ENCODE results near the gene ACAN. TPM values are rescaled to one million over a fixed set of nuclear protein-coding genes. Genes with fewer than 3 reads are reported as not detected.

Gene ACAN
- polyA plus RNA-seq, 3 donors = 2.7 to 4.9 (median 4.8) TPM

- DNase-seq (ENCODE audit: low read depth in 3 of 3, low spot score in 2 of 3) = no peak
Observed at GRCh38 chr15:88874684-88875083, 71.4 kb downstream of the ACAN start.

DNA sequence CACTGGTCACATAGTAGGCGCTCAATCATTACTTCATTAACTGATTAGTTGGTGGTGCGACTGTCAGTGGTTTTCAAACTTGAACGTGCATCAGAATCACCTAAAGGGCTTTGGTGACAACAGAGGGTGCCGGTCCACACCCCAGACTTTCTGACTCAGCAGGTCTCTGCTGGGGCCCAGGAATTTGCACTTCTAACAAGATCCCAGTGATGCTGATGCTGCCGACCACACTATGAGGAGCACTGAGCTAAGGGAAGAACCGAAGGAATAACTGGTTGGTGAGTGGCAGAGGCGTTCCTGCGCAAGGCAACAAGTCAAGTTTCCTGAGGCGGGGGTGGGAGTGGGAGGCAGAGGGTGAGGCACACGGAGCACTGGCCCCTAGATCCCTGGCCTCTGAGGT is 73.3 kb downstream of the ACAN start:
- no peak for DNase-seq (ENCODE audit: low read depth in 3 of 3, low spot score in 2 of 3)

GRCh38 chr15:88877415-88877814 is 74.2 kb downstream of the ACAN start:
- no peak for DNase-seq (ENCODE audit: low read depth in 3 of 3, low spot score in 2 of 3)

GRCh38 chr15:88877906-88878305 is 74.7 kb downstream of the ACAN start:
- no peak for DNase-seq (ENCODE audit: low read depth in 3 of 3, low spot score in 2 of 3)

GRCh38 chr15:88878720-88879184 is 75.5 kb downstream of the ACAN start:
- DNase-seq (ENCODE audit: low read depth in 3 of 3, low spot score in 2 of 3) = no peak

DNA sequence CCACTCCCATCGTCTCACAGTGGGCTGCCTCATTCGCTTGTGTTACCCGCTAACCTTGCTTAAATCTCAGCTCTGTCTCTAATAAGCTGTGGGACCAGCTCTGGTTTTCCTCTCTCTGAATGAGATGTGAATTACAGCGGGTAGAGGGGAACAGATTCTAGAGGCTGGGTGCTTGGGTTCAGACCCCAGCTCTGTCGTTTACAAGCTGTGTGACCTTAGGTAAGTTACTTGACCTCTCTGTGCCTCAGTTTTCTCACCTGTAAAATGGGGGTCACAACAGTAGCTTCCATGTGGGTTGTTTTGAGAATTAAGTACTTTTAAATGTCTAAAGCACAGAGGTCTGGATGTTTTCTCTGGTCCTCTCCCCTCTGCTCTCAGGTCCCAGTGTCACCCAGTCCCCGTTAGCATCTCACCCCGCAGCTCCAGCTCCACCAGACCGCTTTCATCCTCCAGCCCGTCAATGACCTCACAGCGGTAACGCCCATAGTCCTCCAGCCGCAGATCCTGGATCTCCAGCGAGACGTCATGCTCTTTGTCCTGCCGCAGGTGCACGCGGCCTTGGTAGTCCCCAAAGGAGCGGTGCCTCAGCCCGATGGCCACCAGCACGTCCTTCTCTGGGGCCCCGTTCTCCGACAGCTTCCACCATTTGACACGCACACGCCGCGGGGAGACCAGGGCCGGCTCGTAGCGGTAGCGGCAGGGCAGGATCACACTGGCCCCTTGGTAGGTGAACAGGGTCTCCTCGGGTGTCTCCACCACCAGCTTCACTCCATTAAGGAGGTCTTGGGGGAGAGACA is 77.9 kb downstream of the ACAN start:
- no peak for DNase-seq (ENCODE audit: low read depth in 3 of 3, low spot score in 2 of 3)

GRCh38 chr15:88881775-88882174 is 78.5 kb downstream of the ACAN start:
- no peak for DNase-seq (ENCODE audit: low read depth in 3 of 3, low spot score in 2 of 3)

DNA sequence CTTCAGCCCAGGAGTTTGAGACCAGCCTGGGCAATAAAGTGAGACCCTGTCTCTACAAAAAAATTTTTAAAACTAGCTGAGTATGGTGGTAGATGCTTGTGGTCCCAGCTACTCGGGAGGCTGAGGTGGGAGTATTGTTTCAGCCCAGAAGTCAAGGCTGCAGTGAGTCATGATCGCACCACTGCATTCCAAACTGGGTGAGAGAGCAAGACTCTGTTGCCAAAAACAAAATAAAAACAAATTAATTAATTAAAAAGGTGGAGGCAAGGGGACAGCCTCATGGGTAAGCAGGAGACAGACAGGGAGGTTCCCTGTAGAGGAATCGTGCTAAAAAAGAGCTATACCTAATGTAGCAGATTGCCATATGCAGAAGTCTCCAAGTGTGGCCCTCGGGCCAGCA is 79.5 kb downstream of the ACAN start:
- no peak for DNase-seq (ENCODE audit: low read depth in 3 of 3, low spot score in 2 of 3)

GRCh38 chr15:88887068-88887580 is 83.9 kb downstream of the ACAN start:
- DNase-seq (ENCODE audit: low read depth in 3 of 3, low spot score in 2 of 3) = no peak

DNA sequence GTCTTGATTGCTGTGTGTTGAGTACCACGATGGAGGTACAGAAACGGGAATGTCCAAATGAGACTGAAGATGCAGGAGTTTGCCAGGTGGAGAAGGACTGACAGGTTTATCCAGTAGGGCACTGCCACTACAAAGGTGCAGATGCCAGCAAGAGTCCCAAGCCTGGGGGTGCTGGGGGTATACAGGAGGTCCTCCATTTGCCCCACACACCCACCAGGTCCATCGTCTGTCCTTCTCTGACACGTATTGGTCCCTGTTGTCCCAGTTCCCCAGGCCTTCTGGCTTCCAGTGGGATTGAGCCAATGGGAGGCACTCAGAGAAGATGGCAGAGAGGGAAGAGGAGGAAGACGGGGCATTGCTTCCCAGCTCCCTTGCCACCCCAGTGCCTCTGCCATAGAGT is 85.5 kb downstream of the ACAN start:
- no peak for DNase-seq (ENCODE audit: low read depth in 3 of 3, low spot score in 2 of 3)

DNA sequence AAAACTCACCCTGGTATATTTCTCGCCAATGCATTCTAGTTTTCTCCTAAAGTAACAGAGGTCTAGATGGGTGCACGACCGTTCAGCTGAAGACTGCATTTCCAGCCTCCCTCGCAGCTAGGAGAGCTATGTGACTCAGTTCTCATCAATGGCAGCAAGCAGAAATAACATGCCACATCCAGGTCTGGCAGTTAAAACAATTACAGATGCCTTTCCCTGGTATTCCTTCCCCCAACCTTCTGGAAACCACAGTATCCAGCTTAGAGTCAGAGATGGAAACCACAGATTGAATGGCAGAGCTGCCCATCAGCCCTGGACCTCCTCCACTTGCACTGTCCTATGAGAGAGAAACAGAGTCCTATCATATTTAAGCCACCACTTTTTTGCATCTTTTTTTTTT is 87.3 kb downstream of the ACAN start:
- DNase-seq (ENCODE audit: low read depth in 3 of 3, low spot score in 2 of 3) = no peak

- DNase-seq (ENCODE audit: low read depth in 3 of 3, low spot score in 2 of 3) = no peak
Observed at GRCh38 chr15:88891540-88892254, 88.5 kb downstream of the ACAN start.

- DNase-seq (ENCODE audit: low read depth in 3 of 3, low spot score in 2 of 3) = no peak
Observed at GRCh38 chr15:88894348-88894818, 91.1 kb downstream of the ACAN start.

- DNase-seq (ENCODE audit: low read depth in 3 of 3, low spot score in 2 of 3) = no peak
Observed at GRCh38 chr15:88894819-88895767, 91.9 kb downstream of the ACAN start, which contains the start of gene HAPLN3. TSS of gene HAPLN3 (minus strand) at chr15:88895544. CDS start at chr15:88887298, 8,246 bp downstream.

DNA sequence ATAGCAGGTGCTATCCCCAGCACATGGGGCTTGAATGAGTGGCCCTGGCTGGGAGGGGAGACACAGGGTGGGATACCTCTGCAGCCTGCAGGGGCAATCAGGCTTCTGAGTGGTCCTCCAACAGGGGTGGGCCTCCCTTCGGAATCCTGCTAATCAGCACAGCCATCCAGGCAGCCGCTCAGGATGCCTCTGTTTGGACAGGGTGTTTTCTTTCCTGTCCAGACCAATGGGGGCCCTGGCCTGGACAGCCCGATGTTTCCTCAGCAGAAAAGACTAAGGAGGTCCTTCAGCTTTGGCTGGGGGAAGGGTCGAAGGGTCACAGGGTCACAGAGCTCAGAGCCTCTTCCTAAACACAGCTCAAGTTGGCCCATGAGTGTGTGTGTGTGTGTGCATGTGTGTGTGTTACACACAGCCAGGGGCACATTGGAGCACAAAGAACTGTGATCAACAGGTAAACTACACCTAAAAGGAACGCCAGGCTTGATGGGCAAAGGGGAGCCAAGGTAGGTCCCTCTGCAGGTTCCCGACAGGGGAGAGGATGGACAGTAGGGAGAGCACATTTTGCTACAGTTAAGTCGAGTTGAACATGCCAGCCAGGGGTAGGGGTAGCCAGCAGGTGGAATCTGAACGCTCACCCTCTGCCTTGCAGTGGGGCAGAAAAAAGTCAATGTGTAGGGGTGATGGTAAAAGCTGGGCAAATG is 93.2 kb downstream of the ACAN start:
- no peak for DNase-seq (ENCODE audit: low read depth in 3 of 3, low spot score in 2 of 3)

DNA sequence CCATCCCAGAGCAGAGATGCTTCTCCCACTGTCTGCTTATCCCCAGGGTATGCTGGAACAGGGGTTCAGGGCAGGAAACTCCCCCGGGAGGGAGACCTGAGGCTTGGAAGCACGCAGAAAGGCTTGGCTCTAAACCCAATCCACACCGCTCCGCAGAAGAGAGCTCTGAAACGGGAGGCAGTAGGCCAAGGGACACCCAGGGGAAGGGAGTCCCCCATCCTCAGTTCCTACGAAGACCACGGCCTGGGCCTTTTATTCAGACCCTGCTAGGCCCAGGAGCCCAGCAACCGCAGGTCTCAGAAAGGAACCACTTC is 93.9 kb downstream of the ACAN start:
- DNase-seq (ENCODE audit: low read depth in 3 of 3, low spot score in 2 of 3) = no peak

DNA sequence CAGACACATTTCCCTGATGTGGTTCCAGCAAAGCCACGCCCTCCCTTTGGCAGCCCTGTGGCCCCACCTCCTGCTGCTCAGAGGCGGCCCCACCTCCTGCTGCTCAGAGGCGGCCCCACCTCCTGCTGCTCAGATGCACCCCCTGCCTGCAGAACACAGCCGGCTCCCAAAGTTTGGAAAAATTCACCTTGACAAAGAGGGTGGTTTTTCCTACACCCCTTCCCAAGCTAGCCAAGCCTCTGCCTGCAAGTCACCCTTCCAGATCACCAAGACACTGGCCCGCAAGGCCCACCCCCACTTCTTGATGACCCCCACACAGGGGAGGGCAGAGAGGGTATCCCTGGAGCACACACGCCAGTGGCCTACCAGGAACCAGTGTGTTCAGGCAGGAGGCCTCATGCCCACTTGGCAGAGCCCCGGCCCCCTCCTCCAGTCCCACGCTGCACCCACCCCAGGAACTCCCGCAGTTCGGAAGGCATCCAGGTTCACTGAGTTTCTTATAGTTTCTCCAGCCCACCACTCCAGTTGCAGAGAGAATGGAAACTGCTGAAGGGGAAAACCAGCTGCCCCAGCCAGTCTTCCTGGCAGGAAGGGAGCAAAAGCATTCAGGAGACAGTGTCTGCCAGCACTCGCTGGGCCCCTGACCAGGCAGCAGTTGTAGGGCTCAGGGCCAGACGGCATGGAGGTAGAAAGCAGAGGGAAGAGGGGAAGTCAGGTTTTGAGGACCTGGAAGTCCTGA is 94.4 kb downstream of the ACAN start:
- no peak for DNase-seq (ENCODE audit: low read depth in 3 of 3, low spot score in 2 of 3)

DNA sequence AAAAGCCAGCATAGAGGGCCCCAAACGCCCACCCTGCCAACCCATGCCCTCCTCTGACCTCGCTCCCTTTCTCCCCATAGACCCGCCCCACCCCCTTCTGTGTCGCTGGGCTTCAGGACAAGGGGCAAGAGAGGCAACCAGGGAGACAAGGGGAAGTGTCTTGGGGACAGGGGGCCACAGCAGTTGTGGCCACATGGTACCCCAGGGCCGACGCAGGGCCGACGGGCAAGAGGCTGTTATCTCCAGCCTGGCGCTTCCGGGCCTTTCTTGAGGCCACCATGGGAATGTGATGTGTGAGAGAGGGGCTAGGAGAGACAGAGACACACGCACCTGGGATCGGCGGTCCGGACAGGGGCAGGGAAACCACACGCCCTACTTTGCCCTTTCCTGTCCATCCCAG is 95.5 kb downstream of the ACAN start:
- DNase-seq (ENCODE audit: low read depth in 3 of 3, low spot score in 2 of 3) = no peak

GRCh38 chr15:88899251-88899650 is 96.0 kb downstream of the ACAN start:
- no peak for DNase-seq (ENCODE audit: low read depth in 3 of 3, low spot score in 2 of 3)
